Measurements from ENCODE around the gene CHN2. TPM values are rescaled to one million over a fixed set of nuclear protein-coding genes. Genes with fewer than 3 reads are reported as not detected.

Gene CHN2
- total and polyA plus RNA-seq, 2 donors (not counting 1 experiment from before 2014, with no cell fraction given), result 0.86 to 1.4 TPM

DNA sequence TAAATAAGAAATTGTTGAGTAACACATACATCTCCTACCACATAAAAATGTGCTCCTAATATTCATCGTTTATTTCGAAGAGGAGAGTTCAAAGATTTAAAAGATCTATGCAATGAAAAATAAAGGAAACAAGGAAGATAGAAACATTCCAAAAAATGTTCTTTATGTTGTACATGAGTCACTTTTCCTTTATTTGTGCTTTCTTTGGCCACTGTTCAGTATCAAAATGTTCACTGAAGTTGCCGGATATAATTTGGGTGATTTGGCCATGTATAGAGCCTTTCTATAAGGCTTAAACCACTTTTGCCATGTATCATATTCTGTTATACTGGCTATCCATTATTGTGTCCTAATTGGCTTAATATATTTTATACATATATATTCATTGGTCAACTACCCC is 306.1 kb downstream of the CHN2 start:
- Mint-ChIP-seq H3K9me3 (ENCODE audit: insufficient read depth) (no peaks in the 10 kb centered on the region), H3K4me3 (no peak overlapping the region), H3K27me3 (no peaks in the 10 kb centered on the region), H3K4me1 (peaks cover 5% of the 10 kb centered on the region), H3K27ac (no peak overlapping the region)
- no CpG with 5 or more reads among the region's 3 CpGs for WGBS (ENCODE audit: insufficient coverage)
- Histone ChIP-seq H3K27ac (ENCODE audit: low read length in 2 of 2) (no peak overlapping the region), H3K4me1 (ENCODE audit: control insufficient read depth in 2 of 2, insufficient read depth in 2 of 2, low read length in 2 of 2) (no peaks in the 10 kb centered on the region), H3K4me2 (replicated peaks; ENCODE audit: low read depth, low read length, poor library complexity, severe bottlenecking) (no peak overlapping the region), H3K36me3 (replicated peaks in 1 of 2; ENCODE audit: control extremely low read depth in 1 of 2, control insufficient read depth in 1 of 2, extremely low read depth in 1 of 2, insufficient read depth in 2 of 2, low read length in 1 of 2) (no peaks in the 10 kb centered on the region), H3K79me2 (ENCODE audit: control insufficient read depth, insufficient read depth, low read length) (no peaks in the 10 kb centered on the region), H3K27me3 (replicated peaks in 1 of 4; ENCODE audit: control extremely low read depth in 1 of 4, control insufficient read depth in 3 of 4, insufficient read depth in 4 of 4, low read length in 3 of 4) (no peaks in the 10 kb centered on the region), H3K9me3 (ENCODE audit: control extremely low read depth in 1 of 3, control insufficient read depth in 2 of 3, insufficient read depth in 1 of 3, low read length in 2 of 3) (no peaks in the 10 kb centered on the region), H3K9ac (ENCODE audit: low read length) (no peak overlapping the region), H3K4me3 (ENCODE audit: control extremely low read depth in 1 of 5, extremely low read depth in 1 of 5, insufficient read depth in 1 of 5, low read depth in 2 of 5, low read length in 4 of 5) (no peak overlapping the region), H4K20me1 (ENCODE audit: control insufficient read depth, insufficient read depth, low read length, poor library complexity, severe bottlenecking) (no peaks in the 10 kb centered on the region), H2AFZ (ENCODE audit: insufficient read depth, low read depth, low read length, poor library complexity, severe bottlenecking) (no peak overlapping the region)
- ChIA-PET POLR2A (no interaction called here), CTCF (no interaction called here)
- TF ChIP-seq, protein P1, sequence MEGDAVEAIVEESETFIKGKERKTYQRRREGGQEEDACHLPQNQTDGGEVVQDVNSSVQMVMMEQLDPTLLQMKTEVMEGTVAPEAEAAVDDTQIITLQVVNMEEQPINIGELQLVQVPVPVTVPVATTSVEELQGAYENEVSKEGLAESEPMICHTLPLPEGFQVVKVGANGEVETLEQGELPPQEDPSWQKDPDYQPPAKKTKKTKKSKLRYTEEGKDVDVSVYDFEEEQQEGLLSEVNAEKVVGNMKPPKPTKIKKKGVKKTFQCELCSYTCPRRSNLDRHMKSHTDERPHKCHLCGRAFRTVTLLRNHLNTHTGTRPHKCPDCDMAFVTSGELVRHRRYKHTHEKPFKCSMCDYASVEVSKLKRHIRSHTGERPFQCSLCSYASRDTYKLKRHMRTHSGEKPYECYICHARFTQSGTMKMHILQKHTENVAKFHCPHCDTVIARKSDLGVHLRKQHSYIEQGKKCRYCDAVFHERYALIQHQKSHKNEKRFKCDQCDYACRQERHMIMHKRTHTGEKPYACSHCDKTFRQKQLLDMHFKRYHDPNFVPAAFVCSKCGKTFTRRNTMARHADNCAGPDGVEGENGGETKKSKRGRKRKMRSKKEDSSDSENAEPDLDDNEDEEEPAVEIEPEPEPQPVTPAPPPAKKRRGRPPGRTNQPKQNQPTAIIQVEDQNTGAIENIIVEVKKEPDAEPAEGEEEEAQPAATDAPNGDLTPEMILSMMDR (IDR thresholded peaks at IDR 0.05), result no peak
- no peak for TF ChIP-seq EZH2 (IDR thresholded peaks at IDR 0.05; ENCODE audit: borderline replicate concordance, insufficient read depth, low read depth, low read length, poor library complexity, severe bottlenecking)
- DNase-seq (no peak), ATAC-seq (ENCODE audit: low read depth) (no peak)
- intact Hi-C loops (cut with micrococcal nuclease), result no loop called here

DNA sequence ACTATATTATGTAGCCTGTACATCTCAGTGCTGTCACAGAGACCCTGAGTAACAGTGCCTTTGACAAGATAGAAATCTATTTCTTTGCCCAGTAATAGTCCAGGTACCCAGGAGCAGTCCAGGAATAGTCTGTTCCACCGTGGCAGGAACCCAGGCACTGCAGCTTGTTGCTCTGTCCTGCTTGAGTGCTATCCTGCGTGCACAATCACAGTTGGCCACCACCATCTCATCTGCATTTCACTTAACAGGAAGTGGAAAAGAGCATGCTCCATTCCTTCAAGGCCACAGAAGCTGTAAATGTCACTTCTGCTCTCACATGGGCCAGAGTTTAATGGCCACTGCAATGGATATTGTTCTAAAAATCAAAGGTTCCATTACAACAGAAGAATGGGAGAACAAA is 307.6 kb downstream of the CHN2 start:
- intact Hi-C loops (cut with micrococcal nuclease), result no loop called here
- no peak overlapping the region for H3K27ac ChIP-seq (ENCODE audit: low read length in 2 of 2)
- ChIA-PET CTCF (no interaction called here), POLR2A (no interaction called here)
- peaks cover 5% of the 10 kb centered on the region for H3K4me1 Mint-ChIP-seq
- ATAC-seq (ENCODE audit: low read depth), result no peak
- 44% methylated on average over 2 of the region's 2 CpGs for WGBS (ENCODE audit: insufficient coverage)
- H3K4me3 ChIP-seq (ENCODE audit: control extremely low read depth in 1 of 5, extremely low read depth in 1 of 5, insufficient read depth in 1 of 5, low read depth in 2 of 5, low read length in 4 of 5), result no peak overlapping the region
- H3K36me3 ChIP-seq (replicated peaks in 1 of 2; ENCODE audit: control extremely low read depth in 1 of 2, control insufficient read depth in 1 of 2, extremely low read depth in 1 of 2, insufficient read depth in 2 of 2, low read length in 1 of 2), result no peaks in the 10 kb centered on the region
- H3K9ac ChIP-seq (ENCODE audit: low read length), result no peak overlapping the region
- H3K4me2 ChIP-seq (replicated peaks; ENCODE audit: low read depth, low read length, poor library complexity, severe bottlenecking), result no peak overlapping the region
- H3K27ac Mint-ChIP-seq, result no peak overlapping the region
- TF ChIP-seq, protein P1 (IDR thresholded peaks at IDR 0.05), result no peak
- TF ChIP-seq EZH2 (IDR thresholded peaks at IDR 0.05; ENCODE audit: borderline replicate concordance, insufficient read depth, low read depth, low read length, poor library complexity, severe bottlenecking), result no peak
- H3K4me3 Mint-ChIP-seq, result no peak overlapping the region
- no peaks in the 10 kb centered on the region for H3K27me3 Mint-ChIP-seq
- no peaks in the 10 kb centered on the region for H4K20me1 ChIP-seq (ENCODE audit: control insufficient read depth, insufficient read depth, low read length, poor library complexity, severe bottlenecking)
- no peak overlapping the region for H2AFZ ChIP-seq (ENCODE audit: insufficient read depth, low read depth, low read length, poor library complexity, severe bottlenecking)
- H3K9me3 Mint-ChIP-seq (ENCODE audit: insufficient read depth), result no peaks in the 10 kb centered on the region
- H3K4me1 ChIP-seq (ENCODE audit: control insufficient read depth in 2 of 2, insufficient read depth in 2 of 2, low read length in 2 of 2), result no peaks in the 10 kb centered on the region
- DNase-seq, result no peak
- no peaks in the 10 kb centered on the region for H3K9me3 ChIP-seq (ENCODE audit: control extremely low read depth in 1 of 3, control insufficient read depth in 2 of 3, insufficient read depth in 1 of 3, low read length in 2 of 3)
- no peaks in the 10 kb centered on the region for H3K79me2 ChIP-seq (ENCODE audit: control insufficient read depth, insufficient read depth, low read length)
- H3K27me3 ChIP-seq (replicated peaks in 1 of 4; ENCODE audit: control extremely low read depth in 1 of 4, control insufficient read depth in 3 of 4, insufficient read depth in 4 of 4, low read length in 3 of 4), result no peaks in the 10 kb centered on the region

Data from B cell (primary cell).